ENCODE measurements around the gene SCN9A.

DNA sequence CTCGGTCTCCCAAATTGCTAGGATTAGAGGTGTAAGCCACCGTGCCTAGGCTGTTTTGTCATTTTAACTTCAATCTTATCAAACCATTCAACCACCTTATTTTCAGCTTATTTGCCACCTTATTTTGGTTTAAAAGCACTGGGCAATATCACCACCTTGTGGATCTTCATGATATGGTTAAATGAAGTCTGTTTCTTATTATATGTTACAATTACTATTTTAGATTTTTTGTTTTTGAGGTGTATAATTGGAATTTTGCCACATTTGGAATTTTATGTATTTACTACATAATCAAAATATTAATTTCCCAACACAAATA lies 43.8 kb upstream of the SCN9A start:
- TF ChIP-seq, protein P1, sequence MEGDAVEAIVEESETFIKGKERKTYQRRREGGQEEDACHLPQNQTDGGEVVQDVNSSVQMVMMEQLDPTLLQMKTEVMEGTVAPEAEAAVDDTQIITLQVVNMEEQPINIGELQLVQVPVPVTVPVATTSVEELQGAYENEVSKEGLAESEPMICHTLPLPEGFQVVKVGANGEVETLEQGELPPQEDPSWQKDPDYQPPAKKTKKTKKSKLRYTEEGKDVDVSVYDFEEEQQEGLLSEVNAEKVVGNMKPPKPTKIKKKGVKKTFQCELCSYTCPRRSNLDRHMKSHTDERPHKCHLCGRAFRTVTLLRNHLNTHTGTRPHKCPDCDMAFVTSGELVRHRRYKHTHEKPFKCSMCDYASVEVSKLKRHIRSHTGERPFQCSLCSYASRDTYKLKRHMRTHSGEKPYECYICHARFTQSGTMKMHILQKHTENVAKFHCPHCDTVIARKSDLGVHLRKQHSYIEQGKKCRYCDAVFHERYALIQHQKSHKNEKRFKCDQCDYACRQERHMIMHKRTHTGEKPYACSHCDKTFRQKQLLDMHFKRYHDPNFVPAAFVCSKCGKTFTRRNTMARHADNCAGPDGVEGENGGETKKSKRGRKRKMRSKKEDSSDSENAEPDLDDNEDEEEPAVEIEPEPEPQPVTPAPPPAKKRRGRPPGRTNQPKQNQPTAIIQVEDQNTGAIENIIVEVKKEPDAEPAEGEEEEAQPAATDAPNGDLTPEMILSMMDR (IDR thresholded peaks at IDR 0.05) = no peak
- no peak for TF ChIP-seq POLR2A (IDR thresholded peaks at IDR 0.05)

Measured in lower leg skin (tissue), 3 donors.